Spleen (tissue), 7 donors: ENCODE results near the gene ZNF177.

Source experiments
- POLR2A ChIP-seq, 3 donors: fragments of 450-650 bp; IDR thresholded peaks; one replicate each; pipeline ENCODE4 v1.5.1; 2017; ENCODE audit warnings: antibody characterized with exemption in 3 of 3, mild to moderate bottlenecking in 1 of 3
- TF ChIP-seq, protein P1 (sequence below), 11 experiments: fragments of 200-600 bp in 7 of 11; fragments of 450-650 bp in 4 of 11; sonication (generic) in 4 of 11; IDR thresholded peaks in 8 of 11; conservative IDR thresholded peaks in 3 of 11; 1 replicate in 7 of 11; 2 replicates in 4 of 11; pipeline versions ENCODE4 v1.4.0 to v1.8.0; 2016 to 2021; ENCODE audit warnings: antibody characterized with exemption in 11 of 11, inconsistent platforms in 4 of 11, mild to moderate bottlenecking in 1 of 11
- donor health status: DM: no; HTN: no; CAD: no; lungs with moderate emphysema.
- donor health status: DM: no; HTN: no; CAD: no.
- donor health status: DM: no; HTN: no; CAD: no.

DNA sequence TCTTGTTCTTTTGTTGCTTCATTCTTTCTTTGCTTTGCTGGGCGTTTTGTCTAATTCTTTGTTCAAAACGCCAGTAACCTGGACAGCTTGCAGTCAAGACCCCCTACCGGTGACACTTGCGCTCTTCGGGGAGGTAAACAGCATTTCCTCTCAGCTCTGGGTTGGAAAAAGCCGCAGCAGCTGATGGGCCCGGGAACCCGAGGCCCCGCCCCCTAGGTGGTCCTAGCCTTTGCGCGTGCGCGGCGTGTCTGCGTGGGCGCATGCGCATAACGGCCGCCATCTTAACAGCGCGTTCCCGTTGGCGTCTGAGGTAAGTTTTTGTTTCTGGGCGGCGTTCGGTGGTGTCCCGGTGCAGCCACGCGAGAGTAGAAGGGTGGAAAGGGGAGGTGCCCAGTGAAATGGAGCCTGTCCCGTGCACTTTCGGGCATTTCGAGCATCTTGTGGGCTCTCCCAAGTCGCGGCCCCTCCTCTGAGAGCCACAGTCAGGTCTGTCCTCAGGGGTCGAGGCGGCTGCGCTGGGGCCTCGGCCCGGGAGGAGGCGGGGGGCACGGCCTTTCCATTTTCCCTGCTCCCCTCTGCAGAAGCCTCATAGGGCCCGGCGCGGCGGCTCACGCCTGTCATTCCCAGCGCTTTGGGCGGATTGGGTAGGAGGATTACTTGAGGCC lies 38.8 kb upstream of the ZNF177 start, which contains the start of gene ZNF559:
- TF ChIP-seq, protein P1, sequence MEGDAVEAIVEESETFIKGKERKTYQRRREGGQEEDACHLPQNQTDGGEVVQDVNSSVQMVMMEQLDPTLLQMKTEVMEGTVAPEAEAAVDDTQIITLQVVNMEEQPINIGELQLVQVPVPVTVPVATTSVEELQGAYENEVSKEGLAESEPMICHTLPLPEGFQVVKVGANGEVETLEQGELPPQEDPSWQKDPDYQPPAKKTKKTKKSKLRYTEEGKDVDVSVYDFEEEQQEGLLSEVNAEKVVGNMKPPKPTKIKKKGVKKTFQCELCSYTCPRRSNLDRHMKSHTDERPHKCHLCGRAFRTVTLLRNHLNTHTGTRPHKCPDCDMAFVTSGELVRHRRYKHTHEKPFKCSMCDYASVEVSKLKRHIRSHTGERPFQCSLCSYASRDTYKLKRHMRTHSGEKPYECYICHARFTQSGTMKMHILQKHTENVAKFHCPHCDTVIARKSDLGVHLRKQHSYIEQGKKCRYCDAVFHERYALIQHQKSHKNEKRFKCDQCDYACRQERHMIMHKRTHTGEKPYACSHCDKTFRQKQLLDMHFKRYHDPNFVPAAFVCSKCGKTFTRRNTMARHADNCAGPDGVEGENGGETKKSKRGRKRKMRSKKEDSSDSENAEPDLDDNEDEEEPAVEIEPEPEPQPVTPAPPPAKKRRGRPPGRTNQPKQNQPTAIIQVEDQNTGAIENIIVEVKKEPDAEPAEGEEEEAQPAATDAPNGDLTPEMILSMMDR (IDR thresholded peaks at IDR 0.05 in 8 of 11, conservative IDR thresholded peaks at IDR 0.05 in 3 of 11) = peak; percentile 20 to 65 (median 54)
- no peak for TF ChIP-seq POLR2A (IDR thresholded peaks at IDR 0.05)
